Measurements from ENCODE around the gene C5orf22.

DNA sequence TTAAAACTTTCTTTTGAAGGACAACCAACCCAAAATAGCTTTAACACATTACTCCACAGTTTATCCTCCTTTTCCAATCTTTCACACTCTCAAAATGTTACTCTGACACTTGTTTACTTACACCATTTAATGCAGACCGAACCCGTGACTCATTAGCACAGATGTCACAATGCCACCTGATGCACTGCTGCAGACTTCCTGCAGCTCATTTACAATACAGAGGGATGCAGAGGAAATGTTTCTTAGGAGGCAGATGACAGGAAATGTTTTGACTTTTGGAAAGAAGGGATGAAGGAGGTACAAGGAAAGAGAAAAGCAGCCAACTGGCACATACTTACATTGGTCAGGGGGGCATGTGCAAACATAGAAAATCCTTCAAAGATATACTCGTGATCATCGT, 39.2 kb upstream of the C5orf22 start:
- TF ChIP-seq, protein P1, sequence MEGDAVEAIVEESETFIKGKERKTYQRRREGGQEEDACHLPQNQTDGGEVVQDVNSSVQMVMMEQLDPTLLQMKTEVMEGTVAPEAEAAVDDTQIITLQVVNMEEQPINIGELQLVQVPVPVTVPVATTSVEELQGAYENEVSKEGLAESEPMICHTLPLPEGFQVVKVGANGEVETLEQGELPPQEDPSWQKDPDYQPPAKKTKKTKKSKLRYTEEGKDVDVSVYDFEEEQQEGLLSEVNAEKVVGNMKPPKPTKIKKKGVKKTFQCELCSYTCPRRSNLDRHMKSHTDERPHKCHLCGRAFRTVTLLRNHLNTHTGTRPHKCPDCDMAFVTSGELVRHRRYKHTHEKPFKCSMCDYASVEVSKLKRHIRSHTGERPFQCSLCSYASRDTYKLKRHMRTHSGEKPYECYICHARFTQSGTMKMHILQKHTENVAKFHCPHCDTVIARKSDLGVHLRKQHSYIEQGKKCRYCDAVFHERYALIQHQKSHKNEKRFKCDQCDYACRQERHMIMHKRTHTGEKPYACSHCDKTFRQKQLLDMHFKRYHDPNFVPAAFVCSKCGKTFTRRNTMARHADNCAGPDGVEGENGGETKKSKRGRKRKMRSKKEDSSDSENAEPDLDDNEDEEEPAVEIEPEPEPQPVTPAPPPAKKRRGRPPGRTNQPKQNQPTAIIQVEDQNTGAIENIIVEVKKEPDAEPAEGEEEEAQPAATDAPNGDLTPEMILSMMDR (conservative IDR thresholded peaks at IDR 0.05) = no peak
- TF ChIP-seq ZFX (IDR thresholded peaks at IDR 0.05) = no peak
